Measurements from ENCODE around the gene SRRT. TPM values are rescaled to one million over a fixed set of nuclear protein-coding genes. Genes with fewer than 3 reads are reported as not detected.

SRRT gene
- total and polyA plus RNA-seq, 4 donors = 58.5 to 120 (median 78.0) TPM

GRCh38 chr7:100855515-100855914, 19.4 kb upstream of the SRRT start:
- TF ChIP-seq, protein P1, sequence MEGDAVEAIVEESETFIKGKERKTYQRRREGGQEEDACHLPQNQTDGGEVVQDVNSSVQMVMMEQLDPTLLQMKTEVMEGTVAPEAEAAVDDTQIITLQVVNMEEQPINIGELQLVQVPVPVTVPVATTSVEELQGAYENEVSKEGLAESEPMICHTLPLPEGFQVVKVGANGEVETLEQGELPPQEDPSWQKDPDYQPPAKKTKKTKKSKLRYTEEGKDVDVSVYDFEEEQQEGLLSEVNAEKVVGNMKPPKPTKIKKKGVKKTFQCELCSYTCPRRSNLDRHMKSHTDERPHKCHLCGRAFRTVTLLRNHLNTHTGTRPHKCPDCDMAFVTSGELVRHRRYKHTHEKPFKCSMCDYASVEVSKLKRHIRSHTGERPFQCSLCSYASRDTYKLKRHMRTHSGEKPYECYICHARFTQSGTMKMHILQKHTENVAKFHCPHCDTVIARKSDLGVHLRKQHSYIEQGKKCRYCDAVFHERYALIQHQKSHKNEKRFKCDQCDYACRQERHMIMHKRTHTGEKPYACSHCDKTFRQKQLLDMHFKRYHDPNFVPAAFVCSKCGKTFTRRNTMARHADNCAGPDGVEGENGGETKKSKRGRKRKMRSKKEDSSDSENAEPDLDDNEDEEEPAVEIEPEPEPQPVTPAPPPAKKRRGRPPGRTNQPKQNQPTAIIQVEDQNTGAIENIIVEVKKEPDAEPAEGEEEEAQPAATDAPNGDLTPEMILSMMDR (IDR thresholded peaks at IDR 0.05; ENCODE audit: control extremely low read depth, extremely low read depth) = no peak
- H3K4me1 ChIP-seq (ENCODE audit: control insufficient read depth in 5 of 5, insufficient read depth in 5 of 5, low read length in 5 of 5) = peaks cover 0 to 13% (median 4%) of the 10 kb centered on the region in 5 donors

GRCh38 chr7:100856871-100857282, 18.0 kb upstream of the SRRT start:
- no peak for ATAC-seq (ENCODE audit: insufficient read depth, low FRiP score)
- WGBS, 2 donors = 91% methylated on average over 14 to 16 of the region's 16 CpGs
- Histone ChIP-seq H3K4me3 (no peak overlapping the region), H3K27me3 (ENCODE audit: control insufficient read depth in 3 of 3, insufficient read depth in 3 of 3, low read length in 2 of 3) (no peaks in the 10 kb centered on the region), H3K9me3 (ENCODE audit: control insufficient read depth in 4 of 4, insufficient read depth in 3 of 4, low read length in 3 of 4) (no peaks in the 10 kb centered on the region), H3K27ac (ENCODE audit: low read depth in 1 of 2, low read length in 1 of 2) (no peak overlapping the region), H3K4me1 (ENCODE audit: control insufficient read depth in 5 of 5, insufficient read depth in 5 of 5, low read length in 5 of 5) (peaks cover 0 to 11% (median 4%) of the 10 kb centered on the region in 5 donors), H3K36me3 (ENCODE audit: control insufficient read depth in 4 of 4, insufficient read depth in 4 of 4, low read length in 4 of 4) (peaks cover 0 to 32% (median 9%) of the 10 kb centered on the region in 4 donors), H3K9ac (ENCODE audit: insufficient read depth in 1 of 2, low read length in 2 of 2) (no peak overlapping the region)
- TF ChIP-seq, protein P1 (IDR thresholded peaks at IDR 0.05; ENCODE audit: control extremely low read depth, extremely low read depth) = no peak
- no peak for DNase-seq

More at GRCh38 chr7:100855515-100855914, 19.4 kb upstream of the SRRT start:
- WGBS, 2 donors = 91 to 92% methylated on average over 10 of the region's 10 CpGs
- no peak for DNase-seq
- ATAC-seq (ENCODE audit: insufficient read depth, low FRiP score) = no peak
- no peak overlapping the region for H3K4me3 ChIP-seq
- no peaks in the 10 kb centered on the region for H3K27me3 ChIP-seq (ENCODE audit: control insufficient read depth in 3 of 3, insufficient read depth in 3 of 3, low read length in 2 of 3)
- no peaks in the 10 kb centered on the region for H3K9me3 ChIP-seq (ENCODE audit: control insufficient read depth in 4 of 4, insufficient read depth in 3 of 4, low read length in 3 of 4)
- H3K9ac ChIP-seq (ENCODE audit: insufficient read depth in 1 of 2, low read length in 2 of 2) = no peak overlapping the region
- peaks cover 0 to 20% (median 7%) of the 10 kb centered on the region in 4 donors for H3K36me3 ChIP-seq (ENCODE audit: control insufficient read depth in 4 of 4, insufficient read depth in 4 of 4, low read length in 4 of 4)
- no peak overlapping the region for H3K27ac ChIP-seq (ENCODE audit: low read depth in 1 of 2, low read length in 1 of 2)

DNA sequence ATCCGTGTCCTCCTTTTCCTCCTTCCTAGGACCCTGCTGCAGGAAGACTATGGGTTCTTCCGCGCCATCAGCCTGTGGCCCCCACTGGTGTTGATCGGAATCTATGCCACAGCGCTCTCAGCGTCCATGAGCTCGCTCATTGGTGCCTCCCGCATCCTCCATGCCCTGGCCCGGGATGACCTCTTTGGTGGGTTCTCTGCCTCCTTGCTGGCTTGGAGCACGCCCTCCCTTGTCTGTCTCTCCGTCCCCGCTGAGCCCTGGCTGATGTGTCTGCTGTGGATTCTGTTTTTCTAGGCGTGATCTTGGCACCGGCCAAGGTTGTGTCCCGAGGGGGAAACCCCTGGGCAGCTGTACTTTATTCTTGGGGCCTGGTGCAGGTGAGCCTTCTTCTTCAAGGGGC, 15.0 kb upstream of the SRRT start:
- Histone ChIP-seq H3K4me1 (ENCODE audit: control insufficient read depth in 5 of 5, insufficient read depth in 5 of 5, low read length in 5 of 5) (no peaks in the 10 kb centered on the region), H3K4me3 (no peak overlapping the region), H3K27ac (ENCODE audit: low read depth in 1 of 2, low read length in 1 of 2) (no peak overlapping the region), H3K27me3 (ENCODE audit: control insufficient read depth in 3 of 3, insufficient read depth in 3 of 3, low read length in 2 of 3) (no peaks in the 10 kb centered on the region), H3K9me3 (ENCODE audit: control insufficient read depth in 4 of 4, insufficient read depth in 3 of 4, low read length in 3 of 4) (no peaks in the 10 kb centered on the region), H3K36me3 (ENCODE audit: control insufficient read depth in 4 of 4, insufficient read depth in 4 of 4, low read length in 4 of 4) (peaks cover 0 to 40% (median 9%) of the 10 kb centered on the region in 4 donors), H3K9ac (ENCODE audit: insufficient read depth in 1 of 2, low read length in 2 of 2) (no peak overlapping the region)
- ATAC-seq (ENCODE audit: insufficient read depth, low FRiP score) (no peak), DNase-seq (no peak)
- WGBS, 2 donors = 90% methylated on average over 15 of the region's 15 CpGs
- TF ChIP-seq, protein P1 (IDR thresholded peaks at IDR 0.05; ENCODE audit: control extremely low read depth, extremely low read depth) = no peak

Data from lung (tissue), 12 donors.